GM10266 (cell line): Measurements from ENCODE around the gene ZRSR2.
A peak's percentile ranks its signal among the peaks of the same experiment; 100 is the strongest.

Experiments
- DNase-seq: peaks from one replicate; pipeline ENCODE4 v3.0.0; 2012; ENCODE audit errors: extremely low spot score
- TF ChIP-seq, protein P1 (sequence below): IDR thresholded peaks from 2 replicates; pipeline ENCODE4 v1.5.1; 2012; ENCODE audit warnings: mild to moderate bottlenecking, low read depth; ENCODE audit not compliant: control insufficient read depth, insufficient read depth; ENCODE audit errors: missing control alignments

Gene ZRSR2

DNA sequence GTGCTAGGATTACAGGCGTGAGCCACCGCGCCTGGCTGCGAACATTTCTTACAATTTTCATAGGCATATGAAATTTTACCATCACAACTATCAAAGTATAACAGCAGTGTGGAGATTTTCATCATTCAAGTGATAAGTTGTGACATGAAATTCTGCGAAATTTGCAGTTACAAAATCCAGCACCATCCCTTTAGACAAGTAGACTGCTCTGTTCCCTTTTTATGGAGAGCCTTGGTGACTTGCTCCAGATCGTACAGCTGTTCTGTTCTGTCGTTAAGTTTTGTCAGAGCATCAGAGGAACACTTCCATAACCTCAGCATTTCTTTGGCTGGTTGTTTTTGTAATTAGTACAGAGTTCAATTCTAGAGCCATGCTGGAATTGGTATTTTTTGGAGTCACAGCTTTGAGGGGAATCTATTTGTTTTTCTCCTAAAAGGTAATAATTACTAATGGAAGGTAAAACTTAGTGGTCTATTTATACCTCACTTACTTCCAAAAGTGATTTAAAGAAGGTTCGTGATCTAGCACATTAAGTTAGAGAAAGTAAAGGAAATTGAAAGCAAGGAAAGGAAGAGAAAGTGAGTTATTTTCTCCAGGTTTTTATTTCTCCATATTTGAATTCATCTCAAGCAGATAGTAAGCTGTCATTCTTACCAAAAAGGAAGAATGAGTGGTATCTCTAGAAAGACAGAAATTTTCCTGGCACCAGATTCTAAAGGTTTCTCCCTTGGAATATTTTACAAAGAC lies 22.1 kb downstream of the ZRSR2 start:
- TF ChIP-seq, protein P1, sequence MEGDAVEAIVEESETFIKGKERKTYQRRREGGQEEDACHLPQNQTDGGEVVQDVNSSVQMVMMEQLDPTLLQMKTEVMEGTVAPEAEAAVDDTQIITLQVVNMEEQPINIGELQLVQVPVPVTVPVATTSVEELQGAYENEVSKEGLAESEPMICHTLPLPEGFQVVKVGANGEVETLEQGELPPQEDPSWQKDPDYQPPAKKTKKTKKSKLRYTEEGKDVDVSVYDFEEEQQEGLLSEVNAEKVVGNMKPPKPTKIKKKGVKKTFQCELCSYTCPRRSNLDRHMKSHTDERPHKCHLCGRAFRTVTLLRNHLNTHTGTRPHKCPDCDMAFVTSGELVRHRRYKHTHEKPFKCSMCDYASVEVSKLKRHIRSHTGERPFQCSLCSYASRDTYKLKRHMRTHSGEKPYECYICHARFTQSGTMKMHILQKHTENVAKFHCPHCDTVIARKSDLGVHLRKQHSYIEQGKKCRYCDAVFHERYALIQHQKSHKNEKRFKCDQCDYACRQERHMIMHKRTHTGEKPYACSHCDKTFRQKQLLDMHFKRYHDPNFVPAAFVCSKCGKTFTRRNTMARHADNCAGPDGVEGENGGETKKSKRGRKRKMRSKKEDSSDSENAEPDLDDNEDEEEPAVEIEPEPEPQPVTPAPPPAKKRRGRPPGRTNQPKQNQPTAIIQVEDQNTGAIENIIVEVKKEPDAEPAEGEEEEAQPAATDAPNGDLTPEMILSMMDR: no peak
- no peak for DNase-seq

DNA sequence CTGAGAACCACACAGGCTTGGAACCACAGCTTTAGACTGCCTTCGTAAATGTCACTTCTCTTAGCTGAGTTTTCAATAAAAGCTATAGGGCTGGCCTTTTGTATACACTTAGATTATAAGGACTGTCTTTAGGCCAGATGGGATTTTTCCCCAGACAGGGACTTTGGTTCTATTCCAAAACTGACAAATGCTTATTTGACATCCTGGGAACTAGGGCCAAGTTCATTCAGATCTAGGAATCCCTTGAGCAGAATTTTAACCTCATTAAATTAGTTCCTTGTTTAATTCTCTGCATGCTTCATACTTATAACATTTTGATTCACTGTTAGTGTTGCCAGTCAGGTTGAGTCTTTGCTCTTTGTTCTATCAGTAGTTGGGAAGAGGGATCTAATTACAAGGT lies 23.1 kb downstream of the ZRSR2 start:
- DNase-seq: no peak

DNA sequence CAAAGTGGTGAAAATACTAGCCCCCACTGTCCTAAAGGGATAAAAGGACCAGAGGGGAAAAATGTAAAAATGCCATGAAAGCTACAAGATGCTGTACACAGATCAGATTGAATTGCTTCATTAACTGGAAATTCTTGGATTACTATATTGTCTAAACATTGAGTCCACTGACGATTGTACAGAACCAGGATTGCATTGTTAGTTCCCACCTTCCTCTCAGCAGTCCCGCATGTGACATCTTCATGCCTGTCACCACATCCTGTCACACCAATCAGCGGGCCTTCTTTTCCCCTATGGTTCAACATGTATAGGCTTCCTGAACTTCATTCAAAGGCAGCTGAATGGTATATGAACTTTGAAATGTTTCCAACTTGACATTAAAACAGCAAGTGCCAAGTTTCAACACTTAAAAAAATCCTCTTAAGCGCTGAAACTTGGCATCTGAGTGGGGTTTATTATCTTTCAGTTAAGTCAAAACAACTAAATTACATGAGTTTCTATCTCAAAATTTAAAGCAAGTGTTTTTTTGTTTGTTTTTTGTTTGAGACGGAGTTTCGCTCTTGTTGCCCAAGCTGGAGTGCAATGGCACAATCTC lies 24.6 kb downstream of the ZRSR2 start:
- TF ChIP-seq, protein P1: no peak
- no peak for DNase-seq

More for the DNA sequence above, 23.1 kb downstream of the ZRSR2 start:
- TF ChIP-seq, protein P1: no peak

DNA sequence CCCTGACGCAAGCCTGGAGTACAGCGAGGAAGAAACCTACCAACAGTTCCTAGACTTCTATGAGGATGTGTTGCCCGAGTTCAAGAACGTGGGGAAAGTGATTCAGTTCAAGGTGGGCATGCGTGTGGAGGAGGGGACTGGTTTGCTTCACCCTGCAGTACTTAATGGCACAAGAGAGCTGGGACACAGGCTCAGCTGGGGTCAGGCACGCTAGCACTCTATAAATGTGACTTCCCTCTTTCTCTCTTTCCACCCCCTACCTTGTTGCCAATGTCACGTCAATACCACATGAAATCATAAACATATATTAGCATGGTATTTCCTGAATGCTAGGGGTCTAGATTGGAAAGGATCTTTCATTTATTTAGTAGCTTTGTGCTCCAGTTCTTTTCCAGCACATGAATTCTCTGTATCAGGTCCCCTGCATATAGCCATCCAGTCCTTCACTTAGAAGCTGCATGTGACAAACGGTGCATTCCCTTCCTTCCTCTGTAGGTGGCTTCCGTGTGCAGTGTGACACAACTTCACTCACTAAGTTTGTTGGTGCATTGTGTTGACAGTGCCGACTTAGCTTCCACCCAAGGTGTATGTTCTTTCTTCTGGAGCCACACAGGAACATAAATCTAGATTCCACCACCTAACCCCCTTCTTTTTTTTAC lies 25.6 kb downstream of the ZRSR2 start:
- TF ChIP-seq, protein P1: peak; percentile 43
- peak; percentile 31 for DNase-seq

DNA sequence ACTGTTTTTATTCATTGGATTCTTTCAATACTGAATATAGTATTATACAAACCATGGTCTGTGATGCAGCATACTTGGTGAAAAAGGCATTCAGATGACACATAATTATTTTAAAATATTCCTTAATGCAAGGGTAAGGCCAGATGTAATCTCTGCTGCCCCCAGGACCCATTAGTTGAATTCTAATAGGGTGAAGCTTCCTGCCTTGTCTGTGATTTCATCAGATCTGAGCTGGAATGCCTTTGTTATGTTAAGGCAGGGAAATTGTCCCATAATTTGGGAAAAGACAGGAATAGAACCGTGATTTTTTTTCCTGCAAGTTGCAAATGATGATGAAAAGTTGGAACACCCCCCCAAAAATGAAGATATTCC lies 26.1 kb downstream of the ZRSR2 start:
- DNase-seq: no peak
- TF ChIP-seq, protein P1: no peak

DNA sequence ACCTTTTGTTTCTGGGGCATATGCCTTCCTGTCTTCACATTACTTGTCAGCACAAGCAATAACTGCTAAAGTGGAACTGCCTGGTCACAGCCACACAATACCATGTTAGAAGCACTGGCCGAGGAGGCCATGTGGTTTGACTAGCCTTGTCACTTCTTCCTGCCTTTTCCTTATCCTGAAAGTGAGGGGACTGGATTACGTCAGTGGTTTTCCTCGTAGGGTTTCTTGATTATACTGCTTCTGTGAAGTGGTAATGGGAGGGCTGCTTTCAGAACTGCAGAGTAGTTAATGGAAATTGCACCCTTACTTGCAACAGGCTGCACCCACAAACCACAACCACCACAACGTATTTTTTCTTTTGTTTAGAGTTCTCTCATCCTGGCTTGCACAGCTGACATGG lies 26.6 kb downstream of the ZRSR2 start:
- DNase-seq: no peak

More for the DNA sequence above, 26.6 kb downstream of the ZRSR2 start:
- TF ChIP-seq, protein P1: no peak
